A549 (cell line): ENCODE results near the gene TMEM217. TPM values are rescaled to one million over a fixed set of nuclear protein-coding genes. Genes with fewer than 3 reads are reported as not detected.

Experiments
- ATAC-seq, 2 experiments: fragments of 200-7000 bp in 1 of 2; fragments of >200 bp in 1 of 2; cut with Nextera tagmentation in 1 of 2; cut with Tn5 transposase in 1 of 2; 3 replicates each; pipeline versions ENCODE4 v1.8.0 to v1.9.1; 2018 to 2020; ENCODE audit warnings: mild to moderate bottlenecking in 1 of 2, moderate library complexity in 1 of 2
- CTCF ChIA-PET: fragments of 300-600 bp; sonication (Branson Sonifier 250); formaldehyde crosslinking; extraction: SDS; loops from one replicate; lab custom pipeline; 2021; ENCODE audit warnings: antibody characterized with exemption, inconsistent platforms; lab: Yijun Ruan, JAX
- POLR2A ChIA-PET: fragments of 350-600 bp; formaldehyde crosslinking; extraction: SDS; loops from one replicate; lab custom pipeline; 2021; ENCODE audit warnings: antibody characterized with exemption, inconsistent platforms; lab: Yijun Ruan, JAX
- DNase-seq, 2 experiments: peaks; one replicate each; pipeline versions ENCODE4 v3.0.0 to v3.0.0-alpha.2; 2011 to 2016; ENCODE audit warnings: low read depth in 1 of 2, low spot score in 1 of 2
- FAIRE-seq: peaks from 2 replicates; lab custom pipeline; 2011; peaks lifted over from hg19 to GRCh38; lab: Jason Lieb, UNC
- H3K27ac ChIP-seq, 2 experiments: fragments of >200 bp; sonication (Bioruptor Twin); formaldehyde crosslinking; 3 replicates each; pipeline ENCODE4 v1.5.1; 2016 to 2017
- H3K4me1 ChIP-seq: fragments of >200 bp; sonication (Bioruptor Twin); formaldehyde crosslinking; 3 replicates; pipeline ENCODE4 v1.6.1; 2016
- H3K4me2 ChIP-seq: fragments of >200 bp; sonication (Bioruptor Twin); formaldehyde crosslinking; 3 replicates; pipeline ENCODE4 v1.6.1; 2016
- H3K4me3 ChIP-seq: fragments of >200 bp; sonication (Bioruptor Twin); formaldehyde crosslinking; 3 replicates; pipeline ENCODE4 v1.5.1; 2016
- H3K9me3 ChIP-seq: fragments of >200 bp; sonication (Bioruptor Twin); formaldehyde crosslinking; 3 replicates; pipeline ENCODE4 v1.6.1; 2016
- EHF ChIP-seq: fragments of 250-450 bp; sonication (Bioruptor Pico); IDR thresholded peaks from 2 replicates; pipeline ENCODE4 v1.5.0; 2020; ENCODE audit warnings: mild to moderate bottlenecking
- EHMT2 ChIP-seq: fragments of 200-600 bp; sonication (generic); IDR thresholded peaks from 2 replicates; pipeline ENCODE4 v1.6.1; 2016; ENCODE audit warnings: antibody characterized with exemption, low read depth, mild to moderate bottlenecking, moderate library complexity
- FOSB ChIP-seq: fragments of 250-450 bp; sonication (Bioruptor Pico); IDR thresholded peaks from 2 replicates; pipeline ENCODE4 v1.5.0; 2020; ENCODE audit warnings: mild to moderate bottlenecking, moderate library complexity
- FOSL2 ChIP-seq, 2 experiments: fragments of 450-650 bp in 1 of 2; fragments of >200 bp in 1 of 2; sonication (Bioruptor Twin) in 1 of 2; formaldehyde crosslinking; IDR thresholded peaks; 2 replicates each; pipeline versions ENCODE4 v1.5.0 to v1.6.1; 2016 to 2020; ENCODE audit warnings: mild to moderate bottlenecking in 1 of 2, moderate library complexity in 1 of 2
- HDAC2 ChIP-seq: fragments of 200-600 bp; sonication (generic); IDR thresholded peaks from 2 replicates; pipeline ENCODE4 v1.6.1; 2016
- HOXA7 ChIP-seq: fragments of 250-450 bp; sonication (Bioruptor Pico); IDR thresholded peaks from 2 replicates; pipeline ENCODE4 v1.5.0; 2020; ENCODE audit warnings: mild to moderate bottlenecking, moderate library complexity
- HOXB13 ChIP-seq: fragments of 250-450 bp; sonication (Bioruptor Pico); IDR thresholded peaks from 2 replicates; pipeline ENCODE4 v1.5.0; 2020; ENCODE audit warnings: low read depth, mild to moderate bottlenecking, moderate library complexity
- MAZ ChIP-seq: fragments of 150-350 bp; IDR thresholded peaks from 2 replicates; pipeline ENCODE4 v1.6.1; 2014; ENCODE audit warnings: antibody characterized with exemption, low read depth, low read length, borderline replicate concordance
- NPAS2 ChIP-seq: fragments of 250-450 bp; sonication (Bioruptor Pico); IDR thresholded peaks from 2 replicates; pipeline ENCODE4 v1.8.0; 2022; ENCODE audit warnings: mild to moderate bottlenecking, moderate library complexity, borderline replicate concordance
- NR3C1 ChIP-seq: fragments of >200 bp; sonication (Bioruptor Twin); formaldehyde crosslinking; IDR thresholded peaks from 3 replicates; pipeline ENCODE4 v1.6.1; 2017
- PHF8 ChIP-seq: fragments of 200-600 bp; sonication (generic); IDR thresholded peaks from 2 replicates; pipeline ENCODE4 v1.6.1; 2016; ENCODE audit warnings: low read depth, mild to moderate bottlenecking, antibody characterized with exemption, moderate library complexity, borderline replicate concordance
- POLR2A ChIP-seq: IDR thresholded peaks from 2 replicates; pipeline ENCODE4 v1.6.1; 2012; ENCODE audit warnings: mild to moderate bottlenecking, low read length
- RARB ChIP-seq: fragments of 250-450 bp; sonication (Bioruptor Pico); IDR thresholded peaks from 2 replicates; pipeline ENCODE4 v1.8.0; 2021; ENCODE audit warnings: mild to moderate bottlenecking, moderate library complexity
- RFX5 ChIP-seq: fragments of 450-650 bp; IDR thresholded peaks from 2 replicates; pipeline ENCODE4 v1.7.1; 2014; ENCODE audit warnings: antibody characterized with exemption, mild to moderate bottlenecking, moderate library complexity
- SMC3 ChIP-seq: fragments of >200 bp; sonication (Bioruptor Twin); formaldehyde crosslinking; IDR thresholded peaks from 3 replicates; pipeline ENCODE4 v1.6.1; 2018; ENCODE audit warnings: inconsistent platforms
- SREBF2 ChIP-seq: fragments of 450-650 bp; IDR thresholded peaks from 2 replicates; pipeline ENCODE4 v1.6.1; 2014; ENCODE audit warnings: mild to moderate bottlenecking, moderate library complexity
- TFCP2L1 ChIP-seq: fragments of 250-450 bp; sonication (Bioruptor Pico); IDR thresholded peaks from 2 replicates; pipeline ENCODE4 v1.5.0; 2021; ENCODE audit warnings: mild to moderate bottlenecking
- TP53 ChIP-seq: fragments of 250-450 bp; sonication (Bioruptor Pico); IDR thresholded peaks from 2 replicates; pipeline ENCODE4 v1.5.0; 2021; ENCODE audit warnings: mild to moderate bottlenecking, moderate library complexity
- USF2 ChIP-seq: fragments of 450-650 bp; IDR thresholded peaks from 2 replicates; pipeline ENCODE4 v1.6.1; 2014; ENCODE audit warnings: antibody characterized with exemption
- ZSCAN20 ChIP-seq: fragments of 250-450 bp; sonication (Bioruptor Pico); IDR thresholded peaks from 2 replicates; pipeline ENCODE4 v1.8.0; 2022; ENCODE audit warnings: mild to moderate bottlenecking, moderate library complexity
- WGBS: methylation state at CpG from one replicate; pipeline ENCODE4 v1.1.6; 2017; ENCODE audit errors: missing lambda C conversion rate; 5-methylcytosine and 5-hydroxymethylcytosine counted together
- polyA plus RNA-seq, 4 experiments: library from polyadenylated mRNA; depleted of rRNA in 3 of 4; stranded (reverse); fragments of >200 nt; fragmentation: RNase III in 1 of 4; extraction: RNeasy Plus Mini Kit Qiagen cat#74134 plus additional on column Dnase treatment in 1 of 4; gene quantifications; 2 replicates in 3 of 4; 3 replicates in 1 of 4; pipeline ENCODE4 v1.2.3, GENCODE V29; 2011 to 2017

The TMEM217 gene
- polyA plus RNA-seq, 2 of the 4 experiments (the other 2 are of a cell fraction), result 0.59 to 1.6 TPM

DNA sequence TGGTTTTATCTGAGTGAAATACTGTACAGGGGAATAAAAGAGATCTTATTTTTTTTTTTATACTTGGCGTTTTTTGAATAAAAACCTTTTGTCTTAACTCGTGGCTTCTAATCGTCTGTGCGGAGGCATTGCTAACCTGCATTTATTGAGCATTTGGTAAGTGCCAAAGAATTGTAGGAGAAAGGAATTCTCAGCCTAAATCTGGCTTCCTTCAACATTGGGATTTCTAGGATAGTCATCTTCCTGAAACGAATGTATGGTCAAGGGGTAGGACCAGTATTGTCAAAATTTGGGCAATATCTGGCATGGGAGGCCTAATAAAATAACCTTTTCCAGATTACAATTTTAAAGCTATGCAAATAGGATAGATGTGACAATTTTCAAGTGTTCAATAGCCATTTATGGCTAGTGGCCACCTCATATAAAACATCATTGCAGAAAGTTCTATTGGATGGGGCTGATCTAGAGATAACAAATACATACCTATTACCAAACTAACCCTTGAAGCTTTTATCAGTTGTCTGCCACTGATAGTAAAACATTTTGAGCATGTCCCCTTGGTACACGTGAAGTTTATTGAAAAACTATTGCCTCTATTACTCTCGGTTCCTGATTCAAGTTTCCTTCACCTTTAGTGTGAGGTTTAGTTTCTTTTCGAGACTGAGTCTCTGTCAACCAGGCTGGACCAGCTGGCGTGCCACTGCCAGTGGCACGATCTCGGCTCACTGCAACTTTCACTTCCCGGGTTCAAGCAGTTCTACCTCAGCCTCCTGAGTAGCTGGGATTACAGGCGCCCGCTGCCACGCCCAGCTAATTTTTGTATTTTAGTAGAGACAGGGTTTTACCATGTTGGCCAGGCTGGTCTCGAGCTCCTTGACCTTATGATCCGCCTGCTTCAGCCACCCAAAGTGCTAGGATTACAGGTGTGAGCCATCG lies 82.3 kb downstream of the TMEM217 start:
- peaks cover 11% of the 10 kb centered on the region for H3K4me1 ChIP-seq
- FAIRE-seq (no peak), DNase-seq (no peak), ATAC-seq (no peak)
- H3K4me3 ChIP-seq, result no peak overlapping the region
- POLR2A ChIA-PET, result interaction anchor here (1.4 kb wide), 1 partner anchor 44 kb away, joined by 3 read pairs; no protein-coding TSS in a partner anchor
- 88% methylated on average over 12 of the region's 18 CpGs for WGBS
- no peaks in the 10 kb centered on the region for H3K9me3 ChIP-seq
- H3K27ac ChIP-seq, result no peak overlapping the region
- H3K4me2 ChIP-seq, result no peak overlapping the region
- CTCF ChIA-PET, result interaction anchor here (0.7 to 18.4 kb wide), 9 partner anchors 9 to 167 kb away, joined by 3 to 449 read pairs (median 6); no protein-coding TSS in a partner anchor
- no peak for TF ChIP-seq ZSCAN20 (CRISPR knock-in tag)
- TF ChIP-seq FOSB (CRISPR knock-in tag), result peak; percentile 52; the same call in 1 of the 2 replicates
- peak; percentile 44; the same call in 1 of the 2 replicates for TF ChIP-seq RARB (CRISPR knock-in tag)
- no peak for TF ChIP-seq NPAS2 (CRISPR knock-in tag)
- TF ChIP-seq FOSL2 (IDR thresholded peaks at IDR 0.05), result no peak
- TF ChIP-seq FOSL2 (CRISPR knock-in tag; IDR thresholded peaks at IDR 0.05), result no peak
- TF ChIP-seq HOXA7 (CRISPR knock-in tag), result peak; percentile 95
- TF ChIP-seq USF2, result no peak
- TF ChIP-seq TFCP2L1 (CRISPR knock-in tag), result 0 out of 2 replicates have a peak, but pooled peaks have one; percentile 30
- no peak for TF ChIP-seq EHF (CRISPR knock-in tag)
- peak; percentile 74; the same call in 1 of the 2 replicates for TF ChIP-seq TP53 (CRISPR knock-in tag)

- H3K27ac ChIP-seq, result no peak overlapping the region
- no peaks in the 10 kb centered on the region for H3K9me3 ChIP-seq
- WGBS, result 83% methylated on average over 10 of the region's 10 CpGs
- no peak for TF ChIP-seq HDAC2
- no peak for ATAC-seq
- DNase-seq, result no peak
- H3K4me1 ChIP-seq, result peaks cover 11% of the 10 kb centered on the region
- H3K4me2 ChIP-seq, result no peak overlapping the region
- POLR2A ChIA-PET, result interaction anchor here (1.4 kb wide), 1 partner anchor 44 kb away, joined by 3 read pairs; no protein-coding TSS in a partner anchor
- no peak overlapping the region for H3K4me3 ChIP-seq
- no peak for FAIRE-seq
- CTCF ChIA-PET, result interaction anchor here (1.2 to 18.4 kb wide), 7 partner anchors 8 to 155 kb away, joined by 3 to 449 read pairs (median 47); no protein-coding TSS in a partner anchor
Observed at GRCh38 chr6:37174515-37175331, 83.2 kb downstream of the TMEM217 start.

GRCh38 chr6:37174196-37174514 lies 83.8 kb downstream of the TMEM217 start:
- no peak for TF ChIP-seq EHMT2
- no peak for TF ChIP-seq MAZ
- TF ChIP-seq POLR2A, result no peak
- TF ChIP-seq EHF (CRISPR knock-in tag), result no peak
- TF ChIP-seq RFX5, result no peak
- no peak for TF ChIP-seq NR3C1
- no peak for TF ChIP-seq PHF8
- no peak for TF ChIP-seq HOXB13 (CRISPR knock-in tag)
- no peak for TF ChIP-seq SMC3
- TF ChIP-seq SREBF2, result no peak
- 92% methylated on average over 2 of the region's 3 CpGs for WGBS
- ChIA-PET CTCF (interaction anchor here (0.5 to 18.4 kb wide), 7 partner anchors 8 to 154 kb away, joined by 4 to 449 read pairs (median 47); no protein-coding TSS in a partner anchor), POLR2A (no interaction called here)
- DNase-seq (no peak), FAIRE-seq (no peak), ATAC-seq (no peak)
- Histone ChIP-seq H3K4me2 (no peak overlapping the region), H3K9me3 (no peaks in the 10 kb centered on the region), H3K4me3 (no peak overlapping the region), H3K4me1 (peaks cover 11% of the 10 kb centered on the region), H3K27ac (no peak overlapping the region)
